Ectodermal cell (in vitro differentiated cells): ENCODE measurements around the gene STH.

Source experiments
- H3K27ac ChIP-seq: 2 replicates; pipeline ENCODE4 v1.7.0; 2013; ENCODE audit warnings: mild to moderate bottlenecking, low read depth, low read length; ENCODE audit not compliant: insufficient read depth, poor library complexity, severe bottlenecking
- H3K27me3 ChIP-seq: 2 replicates; pipeline ENCODE4 v1.7.0; 2013; ENCODE audit warnings: mild to moderate bottlenecking, low read length; ENCODE audit not compliant: insufficient read depth, control insufficient read depth, poor library complexity, severe bottlenecking
- H3K36me3 ChIP-seq: one replicate; pipeline ENCODE4 v1.7.0; 2013; ENCODE audit warnings: low read length; ENCODE audit not compliant: control insufficient read depth, insufficient read depth
- H3K4me1 ChIP-seq: one replicate; pipeline ENCODE4 v1.7.0; 2013; ENCODE audit warnings: low read length; ENCODE audit not compliant: control insufficient read depth, insufficient read depth
- H3K4me3 ChIP-seq: 2 replicates; pipeline ENCODE4 v1.7.0; 2013; ENCODE audit warnings: low read depth, low read length, control low read depth; ENCODE audit not compliant: insufficient read depth
- H3K9me3 ChIP-seq: 2 replicates; pipeline ENCODE4 v1.7.0; 2013; ENCODE audit warnings: mild to moderate bottlenecking, low read length, moderate library complexity; ENCODE audit not compliant: control insufficient read depth
- WGBS, 2 experiments: methylation state at CpG; one replicate each; pipeline ENCODE4 v1.1.7; 2013; ENCODE audit warnings: missing lambda C conversion rate in 2 of 2; 5-methylcytosine and 5-hydroxymethylcytosine counted together

STH gene

GRCh38 chr17:46030752-46031151 lies 31.7 kb downstream of the STH start:
- H3K27me3 ChIP-seq, result no peaks in the 10 kb centered on the region
- H3K27ac ChIP-seq, result no peak overlapping the region
- peaks cover 48% of the 10 kb centered on the region for H3K36me3 ChIP-seq
- WGBS, 2 experiments, result 92 to 96% methylated on average over 3 of the region's 3 CpGs
- no peaks in the 10 kb centered on the region for H3K9me3 ChIP-seq
- no peak overlapping the region for H3K4me3 ChIP-seq
- peaks cover 7% of the 10 kb centered on the region for H3K4me1 ChIP-seq

- H3K36me3 ChIP-seq, result peaks cover 54% of the 10 kb centered on the region
- WGBS, 2 experiments, result 95 to 96% methylated on average over 16 of the region's 16 CpGs
- no peaks in the 10 kb centered on the region for H3K9me3 ChIP-seq
Measured at GRCh38 chr17:46031440-46031839, 32.4 kb downstream of the STH start.

GRCh38 chr17:46031920-46032319 lies 32.9 kb downstream of the STH start:
- Histone ChIP-seq H3K4me3 (no peak overlapping the region), H3K27me3 (no peaks in the 10 kb centered on the region), H3K4me1 (peaks cover 7% of the 10 kb centered on the region), H3K36me3 (peaks cover 59% of the 10 kb centered on the region), H3K27ac (no peak overlapping the region), H3K9me3 (no peaks in the 10 kb centered on the region)
- WGBS, 2 experiments, result 90% methylated on average over 8 of the region's 8 CpGs

More at GRCh38 chr17:46031440-46031839, 32.4 kb downstream of the STH start:
- Histone ChIP-seq H3K27me3 (no peaks in the 10 kb centered on the region), H3K4me1 (peaks cover 7% of the 10 kb centered on the region), H3K4me3 (no peak overlapping the region), H3K27ac (no peak overlapping the region)

- WGBS, 2 experiments, result 94 to 96% methylated on average over 11 of the region's 11 CpGs
- H3K27ac ChIP-seq, result no peak overlapping the region
Measured at GRCh38 chr17:46032909-46033308, 33.9 kb downstream of the STH start.

GRCh38 chr17:46033392-46033791 lies 34.3 kb downstream of the STH start:
- H3K36me3 ChIP-seq, result peaks cover 73% of the 10 kb centered on the region
- no peaks in the 10 kb centered on the region for H3K4me1 ChIP-seq
- H3K27me3 ChIP-seq, result no peaks in the 10 kb centered on the region
- no peaks in the 10 kb centered on the region for H3K9me3 ChIP-seq
- WGBS, 2 experiments, result 95% methylated on average over 3 of the region's 3 CpGs
- H3K4me3 ChIP-seq, result no peak overlapping the region
- H3K27ac ChIP-seq, result no peak overlapping the region

More at GRCh38 chr17:46032909-46033308, 33.9 kb downstream of the STH start:
- Histone ChIP-seq H3K27me3 (no peaks in the 10 kb centered on the region), H3K4me1 (no peaks in the 10 kb centered on the region), H3K4me3 (no peak overlapping the region), H3K9me3 (no peaks in the 10 kb centered on the region), H3K36me3 (peaks cover 68% of the 10 kb centered on the region)

GRCh38 chr17:46035112-46035818 lies 36.2 kb downstream of the STH start:
- no peaks in the 10 kb centered on the region for H3K4me1 ChIP-seq
- H3K27ac ChIP-seq, result no peak overlapping the region
- no peaks in the 10 kb centered on the region for H3K9me3 ChIP-seq
- H3K36me3 ChIP-seq, result peaks cover 87% of the 10 kb centered on the region
- H3K27me3 ChIP-seq, result no peaks in the 10 kb centered on the region
- WGBS, 2 experiments, result 94 to 96% methylated on average over 3 of the region's 3 CpGs
- H3K4me3 ChIP-seq, result no peak overlapping the region

- H3K36me3 ChIP-seq, result peaks cover 79% of the 10 kb centered on the region
Measured at GRCh38 chr17:46036491-46036890, 37.4 kb downstream of the STH start.

GRCh38 chr17:46037722-46038255 lies 38.7 kb downstream of the STH start:
- no peaks in the 10 kb centered on the region for H3K27me3 ChIP-seq
- no peak overlapping the region for H3K4me3 ChIP-seq
- H3K4me1 ChIP-seq, result no peaks in the 10 kb centered on the region
- peaks cover 66% of the 10 kb centered on the region for H3K36me3 ChIP-seq
- H3K27ac ChIP-seq, result no peak overlapping the region
- 92 to 93% methylated on average over 4 of the region's 4 CpGs for WGBS, 2 experiments
- H3K9me3 ChIP-seq, result no peaks in the 10 kb centered on the region

More at GRCh38 chr17:46036491-46036890, 37.4 kb downstream of the STH start:
- H3K27ac ChIP-seq, result no peak overlapping the region
- 91 to 94% methylated on average over 6 of the region's 6 CpGs for WGBS, 2 experiments
- H3K4me3 ChIP-seq, result no peak overlapping the region
- H3K27me3 ChIP-seq, result no peaks in the 10 kb centered on the region
- no peaks in the 10 kb centered on the region for H3K9me3 ChIP-seq
- no peaks in the 10 kb centered on the region for H3K4me1 ChIP-seq

- no peak overlapping the region for H3K4me3 ChIP-seq
- peaks cover 60% of the 10 kb centered on the region for H3K36me3 ChIP-seq
- H3K4me1 ChIP-seq, result no peaks in the 10 kb centered on the region
- H3K27me3 ChIP-seq, result no peaks in the 10 kb centered on the region
- H3K9me3 ChIP-seq, result no peaks in the 10 kb centered on the region
- 96 to 98% methylated on average over 6 of the region's 6 CpGs for WGBS, 2 experiments
- no peak overlapping the region for H3K27ac ChIP-seq
Measured at GRCh38 chr17:46038414-46038813, 39.4 kb downstream of the STH start.

- Histone ChIP-seq H3K4me3 (no peak overlapping the region), H3K36me3 (peaks cover 55% of the 10 kb centered on the region), H3K9me3 (no peaks in the 10 kb centered on the region), H3K27me3 (no peaks in the 10 kb centered on the region), H3K27ac (no peak overlapping the region), H3K4me1 (no peaks in the 10 kb centered on the region)
- 96 to 98% methylated on average over 12 of the region's 12 CpGs for WGBS, 2 experiments
Measured at GRCh38 chr17:46038937-46039336, 39.9 kb downstream of the STH start.
